Panc1 (cell line): ENCODE measurements around the gene ZKSCAN8. TPM values are rescaled to one million over a fixed set of nuclear protein-coding genes. Genes with fewer than 3 reads are reported as not detected.

Experiments
- ATAC-seq: fragments of 200-7000 bp; cut with Tn5 transposase; 2 replicates; pipeline ENCODE4 v1.9.1; 2020; ENCODE audit warnings: mild to moderate bottlenecking, moderate library complexity
- BruUV-seq: library from RNA; stranded (reverse); fragments of 400-500 nt; replicated peaks from 2 replicates; lab custom pipeline; 2021; lab: Mats Ljungman, UMichigan
- CTCF ChIA-PET: fragments of 300-600 bp; sonication (Branson Sonifier 250); formaldehyde crosslinking; loops from one replicate; lab custom pipeline; 2022; ENCODE audit warnings: antibody characterized with exemption; lab: Charles Lee
- POLR2A ChIA-PET: fragments of 300-600 bp; sonication (Branson Sonifier 250); formaldehyde crosslinking; loops from one replicate; lab custom pipeline; 2022; ENCODE audit warnings: antibody characterized with exemption; lab: Charles Lee
- DNase-seq: peaks from one replicate; pipeline ENCODE4 v3.0.0-alpha.2; 2010; ENCODE audit warnings: low read depth, low spot score
- H3K27ac ChIP-seq: 2 replicates; pipeline ENCODE4 v1.5.1; 2011; ENCODE audit warnings: mild to moderate bottlenecking, low read length, inconsistent platforms
- H3K27me3 ChIP-seq: fragments of 200-500 bp; sonication (Bioruptor generic); 2 replicates; pipeline ENCODE4 v1.6.0; 2014; ENCODE audit warnings: low read length, inconsistent platforms; ENCODE audit not compliant: control insufficient read depth, insufficient read depth
- H3K36me3 ChIP-seq: fragments of 200-500 bp; sonication (Bioruptor generic); 2 replicates; pipeline ENCODE4 v1.5.1; 2014; ENCODE audit warnings: inconsistent platforms, mild to moderate bottlenecking, low read length, moderate library complexity; ENCODE audit not compliant: control insufficient read depth, insufficient read depth
- H3K4me1 ChIP-seq: 2 replicates; pipeline ENCODE4 v1.5.1; 2011; ENCODE audit warnings: inconsistent platforms, mild to moderate bottlenecking, low read length, moderate library complexity; ENCODE audit not compliant: control insufficient read depth, insufficient read depth
- H3K4me3 ChIP-seq, 2 experiments: 2 replicates each; pipeline ENCODE4 v1.5.1; 2011 to 2012; ENCODE audit warnings: low read depth in 2 of 2, low read length in 2 of 2, mild to moderate bottlenecking in 2 of 2, inconsistent platforms in 1 of 2, moderate library complexity in 1 of 2
- H3K9me3 ChIP-seq: fragments of 200-500 bp; sonication (Bioruptor generic); 2 replicates; pipeline ENCODE4 v1.5.1; 2014; ENCODE audit warnings: low read depth, mild to moderate bottlenecking, inconsistent platforms, low read length, moderate library complexity; ENCODE audit not compliant: control insufficient read depth, insufficient read depth
- CTCF ChIP-seq: fragments of 450-650 bp; IDR thresholded peaks from 2 replicates; pipeline ENCODE4 v1.5.1; 2017; ENCODE audit warnings: mild to moderate bottlenecking
- POLR2AphosphoS5 ChIP-seq: IDR thresholded peaks from 2 replicates; pipeline ENCODE4 v1.6.1; 2012; ENCODE audit warnings: mild to moderate bottlenecking, low read depth, low read length, moderate library complexity
- REST ChIP-seq, 2 experiments: IDR thresholded peaks; 2 replicates each; pipeline ENCODE4 v1.6.1; 2011 to 2012; ENCODE audit warnings: low read depth in 2 of 2, control low read depth in 1 of 2, low read length in 1 of 2, mild to moderate bottlenecking in 1 of 2, moderate library complexity in 1 of 2; ENCODE audit not compliant: insufficient read depth in 1 of 2
- SIN3A ChIP-seq: IDR thresholded peaks from 2 replicates; pipeline ENCODE4 v1.6.1; 2012; ENCODE audit warnings: low read depth, mild to moderate bottlenecking, low read length, moderate library complexity, borderline replicate concordance; ENCODE audit not compliant: insufficient read depth
- TCF7L2 ChIP-seq: IDR thresholded peaks from 2 replicates; pipeline ENCODE4 v1.6.1; 2011; ENCODE audit warnings: mild to moderate bottlenecking, low read depth, low read length, inconsistent platforms
- in situ Hi-C: cut with HindIII; loops from 2 replicates; pipeline ENCODE4 v1.10.0; 2016; ENCODE audit warnings: low sequenced_read_pairs, low pct_unique_long_range_greater_than_20kb
- intact Hi-C: fragments of 100-400 bp; cut with micrococcal nuclease; formaldehyde crosslinking; loops from one replicate; pipeline ENCODE4 v1.10.0; 2022; ENCODE audit not compliant: unreplicated experiment
- total RNA-seq: library from RNA; stranded (reverse); gene quantifications from one replicate; pipeline ENCODE4 v1.2.1, GENCODE V29; 2021; ENCODE audit not compliant: unreplicated experiment

Gene ZKSCAN8
- total RNA-seq, 1 experiment from 2014 or later = 18.4 TPM

- Histone ChIP-seq H3K9me3 (no peaks in the 10 kb centered on the region), H3K27me3 (no peaks in the 10 kb centered on the region), H3K36me3 (peaks cover 4% of the 10 kb centered on the region), H3K4me1 (peaks cover 24% of the 10 kb centered on the region), H3K4me3 (no peak overlapping the region), H3K27ac (peak overlapping the region; percentile 54; the same call in 1 of the 2 replicates)
- no peak for ATAC-seq
- intact Hi-C loops = loop anchor here (5.0 kb wide), 1 partner anchor 218 kb away; no protein-coding TSS in a partner anchor
- ChIA-PET POLR2A (no interaction called here), CTCF (no interaction called here)
- BruUV-seq = no TSS peak
- TF ChIP-seq CTCF (no peak), POLR2AphosphoS5 (no peak), REST (IDR thresholded peaks at IDR 0.05; ENCODE audit: insufficient read depth in 1 of 2, low read depth in 2 of 2, low read length in 1 of 2) (no peak)
- in situ Hi-C loops = no loop called here
- no peak for DNase-seq
Observed at GRCh38 chr6:28134716-28135115, 7.0 kb upstream of the ZKSCAN8 start.

- H3K27me3 ChIP-seq = no peaks in the 10 kb centered on the region
- in situ Hi-C loops = no loop called here
- TF ChIP-seq POLR2AphosphoS5 = no peak
- no peak for TF ChIP-seq REST (IDR thresholded peaks at IDR 0.05; ENCODE audit: insufficient read depth in 1 of 2, low read depth in 2 of 2, low read length in 1 of 2)
- TF ChIP-seq CTCF = no peak
- no peak for TF ChIP-seq SIN3A
- no peak for TF ChIP-seq TCF7L2
- ATAC-seq (no peak), DNase-seq (no peak)
- H3K27ac ChIP-seq = peak overlapping the region; percentile 100
- H3K9me3 ChIP-seq = no peaks in the 10 kb centered on the region
- CTCF ChIA-PET = no interaction called here
- H3K4me1 ChIP-seq = peaks cover 29% of the 10 kb centered on the region
- H3K4me3 ChIP-seq = peak overlapping the region; percentile 79 to 81; a peak in 3 of 4 replicates
- H3K36me3 ChIP-seq = no peaks in the 10 kb centered on the region; the same call in none of the 2 replicates
- no TSS peak for BruUV-seq
- POLR2A ChIA-PET = no interaction called here
- intact Hi-C loops = loop anchor here (5.0 kb wide), 1 partner anchor 217 kb away; no protein-coding TSS in a partner anchor
Observed at GRCh38 chr6:28135393-28135792, 6.3 kb upstream of the ZKSCAN8 start.
